HG02588 (cell line): ENCODE measurements around the gene ABAT.

Experiments
- ATAC-seq: cut with Tn5 transposase; IDR thresholded peaks from one replicate; pipeline ENCODE4 v1.9.1; 2021; ENCODE audit warnings: mild to moderate bottlenecking, moderate library complexity; ENCODE audit not compliant: unreplicated experiment

The ABAT gene

DNA sequence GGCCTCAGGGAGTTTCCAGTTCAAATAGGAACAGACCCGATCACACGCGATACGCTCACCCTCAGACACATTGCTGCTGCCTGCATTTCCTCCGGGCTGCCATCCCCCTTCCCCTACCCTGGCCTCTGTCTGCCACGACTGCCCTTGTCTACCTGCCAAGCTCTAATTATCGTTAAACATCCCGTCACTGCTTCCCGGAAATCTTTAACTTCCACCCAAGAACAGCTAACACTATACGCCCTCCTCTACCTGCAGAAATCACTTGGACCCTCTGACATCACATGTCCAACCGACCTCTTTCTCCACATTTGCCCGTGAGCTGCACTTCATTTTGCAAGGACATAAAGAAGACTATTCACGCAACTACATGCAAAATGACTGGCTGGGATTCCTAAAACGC is 40.4 kb downstream of the ABAT start:
- ATAC-seq: no peak

DNA sequence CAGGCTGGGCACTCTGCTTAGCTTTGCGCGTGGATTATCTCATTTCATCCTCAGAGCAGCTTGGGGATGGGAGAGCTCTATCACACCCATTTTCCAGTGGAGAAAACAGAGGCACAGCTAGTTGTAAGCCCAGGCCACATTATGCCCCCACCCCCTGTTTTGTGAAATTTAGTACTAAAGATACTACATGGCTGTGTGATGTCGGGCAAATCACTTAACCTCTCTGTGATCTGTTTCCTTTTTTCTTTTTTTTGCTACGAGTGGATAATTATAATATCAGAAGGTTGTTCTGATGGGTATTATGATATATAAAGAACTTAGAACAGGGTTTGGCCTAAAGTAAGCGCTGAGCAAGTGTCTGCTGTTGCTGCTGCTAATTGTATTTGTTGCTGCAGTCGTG is 41.6 kb downstream of the ABAT start:
- ATAC-seq: no peak

DNA sequence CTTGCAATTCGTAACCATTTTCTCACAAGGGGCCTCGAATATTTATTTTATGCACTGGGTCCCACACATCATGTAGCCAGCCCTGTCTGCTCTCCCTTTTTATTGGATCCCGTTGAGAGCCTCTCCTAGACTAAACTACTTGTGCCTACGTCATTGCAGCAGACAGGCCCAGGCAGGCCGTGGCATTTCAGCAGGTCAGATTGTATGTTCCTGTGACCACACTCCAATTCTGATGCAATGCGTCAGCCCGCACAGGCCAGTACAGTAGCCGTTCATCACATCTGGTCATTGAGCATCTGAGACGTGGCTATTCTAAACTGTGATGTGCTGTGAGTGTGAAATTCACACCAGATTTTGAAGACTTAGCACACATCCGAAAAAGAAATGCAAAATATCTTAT is 42.2 kb downstream of the ABAT start:
- no peak for ATAC-seq

DNA sequence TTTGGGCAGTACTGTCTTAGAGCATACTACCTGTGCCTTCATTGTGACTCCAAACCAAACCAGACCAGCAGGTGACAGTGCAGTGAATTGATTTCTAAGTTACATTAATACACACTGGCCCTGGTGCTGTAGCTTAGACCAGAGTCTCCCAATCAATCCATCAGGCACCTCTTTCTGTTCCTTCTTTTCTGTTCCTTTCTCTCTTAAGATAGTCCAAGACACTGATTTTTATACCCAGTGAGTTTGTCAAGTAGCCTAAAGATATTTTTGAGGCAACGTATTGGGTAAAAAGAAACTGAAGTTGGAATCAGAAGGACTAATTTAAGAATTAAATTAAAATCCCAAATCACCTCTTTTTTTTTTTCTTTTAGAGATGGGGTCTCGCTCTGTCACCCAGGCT is 43.1 kb downstream of the ABAT start:
- ATAC-seq: no peak

DNA sequence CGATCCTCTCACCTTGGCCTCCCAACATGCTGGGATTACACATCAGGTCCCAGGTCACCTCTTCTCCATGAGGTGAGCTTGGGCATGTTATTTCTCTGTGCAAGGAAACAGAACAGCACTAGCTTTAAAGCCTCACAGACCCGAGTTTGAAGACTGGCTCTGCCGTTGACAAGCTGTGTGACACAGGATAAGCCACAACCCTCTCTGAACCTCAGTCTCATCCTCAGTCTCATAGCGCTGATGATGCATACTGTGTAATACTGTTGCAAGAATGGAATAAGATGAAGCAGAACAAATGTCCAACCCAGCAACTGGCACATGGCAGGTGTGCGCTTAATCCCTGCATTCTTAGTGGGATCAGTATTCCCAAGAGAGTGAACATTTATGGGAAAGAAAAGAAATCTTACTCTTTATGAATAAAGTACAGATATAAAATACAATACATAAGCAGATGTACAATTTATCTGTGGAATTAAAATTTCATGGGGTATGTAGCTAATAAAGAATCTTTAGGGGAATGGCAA is 43.5 kb downstream of the ABAT start:
- no peak for ATAC-seq

DNA sequence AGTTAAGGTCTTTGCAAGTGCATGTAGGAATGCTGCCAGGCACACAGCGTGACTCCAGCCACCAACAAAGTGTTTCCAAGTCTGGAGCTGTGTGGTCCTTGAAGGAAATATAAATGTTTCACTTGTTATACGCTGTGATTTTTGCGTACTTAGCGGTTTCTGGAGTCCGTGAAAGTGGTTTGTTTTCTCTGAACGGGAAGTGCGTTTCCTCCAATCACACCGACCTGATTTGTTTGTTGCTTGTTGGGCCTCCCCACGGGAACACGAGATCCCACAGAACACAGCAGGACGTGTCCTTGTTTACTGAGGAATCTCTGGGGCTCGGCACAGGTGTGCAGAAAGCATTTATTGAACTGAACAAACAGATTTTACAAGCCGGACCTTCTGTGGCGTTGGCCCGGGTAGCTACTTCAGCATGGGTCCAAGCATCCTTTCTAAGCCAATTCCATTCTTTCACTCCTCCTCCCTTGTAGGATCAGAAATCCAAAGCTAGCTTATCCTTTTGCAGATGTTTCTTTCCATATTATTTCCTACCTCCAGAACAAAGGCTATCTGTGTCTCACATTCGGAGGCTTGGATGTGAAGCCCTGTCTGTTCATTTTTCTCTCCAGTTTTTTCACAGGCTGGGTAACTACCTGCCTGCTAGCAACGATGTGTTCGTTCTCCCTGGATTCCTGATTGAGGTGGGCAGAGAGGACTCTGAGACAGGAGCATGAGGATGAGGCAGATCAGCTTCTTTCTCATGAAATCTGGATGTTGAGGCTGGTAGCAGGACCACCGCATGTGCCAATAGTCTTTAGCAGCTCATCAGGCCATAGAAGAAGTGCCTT is 44.6 kb downstream of the ABAT start:
- ATAC-seq: no peak

DNA sequence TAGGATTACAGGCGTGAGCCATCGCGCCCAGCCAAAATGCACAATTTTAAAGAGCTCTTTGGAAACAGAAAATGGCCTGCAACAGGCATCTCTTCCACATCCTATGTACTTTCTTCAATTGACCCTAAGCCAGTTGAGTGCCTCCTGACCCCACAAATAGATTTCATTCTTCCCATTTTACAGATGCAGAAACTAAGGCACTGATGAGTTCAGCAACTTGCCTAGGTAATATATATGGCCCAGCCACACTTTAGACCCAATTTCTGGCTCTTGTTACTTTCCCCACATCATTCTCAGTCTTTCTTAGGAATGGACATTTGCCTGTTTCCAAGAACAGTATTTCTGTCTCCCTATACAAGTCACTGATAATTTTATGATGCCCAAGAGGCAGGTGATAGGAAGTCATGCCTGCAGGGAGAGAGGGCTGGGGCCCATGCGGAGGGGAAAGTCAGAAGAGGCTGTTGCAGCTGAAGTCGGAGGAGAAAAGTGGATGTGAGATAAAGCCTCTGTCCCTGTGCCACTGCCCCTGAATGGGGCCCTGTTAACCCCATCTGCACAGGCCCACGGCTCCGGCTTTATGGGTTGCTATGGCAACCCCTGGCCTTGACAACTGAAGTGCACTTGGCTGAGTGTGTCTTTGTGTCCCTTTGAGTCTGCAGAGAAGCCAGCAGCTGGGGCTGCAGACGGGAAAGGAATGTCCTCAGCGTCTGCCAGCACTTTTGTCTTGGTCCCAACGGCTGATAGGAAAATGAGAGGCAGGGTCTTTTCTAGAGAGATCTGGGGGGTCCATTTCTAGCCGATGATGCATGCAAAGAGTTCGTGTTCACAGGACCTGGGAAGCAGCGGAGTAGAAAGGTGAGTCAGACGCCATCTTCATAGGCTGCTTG is 45.9 kb downstream of the ABAT start:
- ATAC-seq: no peak

DNA sequence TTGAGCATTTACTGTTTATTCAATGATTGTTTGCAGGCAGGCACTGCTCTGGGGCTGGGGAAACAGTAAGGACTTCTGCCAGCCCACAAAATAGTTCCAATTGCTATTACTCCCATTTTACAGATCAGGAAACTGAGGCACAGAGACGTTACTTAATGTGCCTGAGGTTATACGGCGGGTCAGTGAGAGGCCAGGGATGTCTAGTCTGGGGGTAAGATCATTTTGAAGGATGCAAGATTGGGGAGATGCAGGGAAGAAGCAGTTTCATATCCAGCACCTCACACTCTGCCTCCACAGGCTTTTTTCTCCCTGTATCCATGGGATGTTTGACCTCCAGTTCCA is 46.5 kb downstream of the ABAT start:
- ATAC-seq: no peak

DNA sequence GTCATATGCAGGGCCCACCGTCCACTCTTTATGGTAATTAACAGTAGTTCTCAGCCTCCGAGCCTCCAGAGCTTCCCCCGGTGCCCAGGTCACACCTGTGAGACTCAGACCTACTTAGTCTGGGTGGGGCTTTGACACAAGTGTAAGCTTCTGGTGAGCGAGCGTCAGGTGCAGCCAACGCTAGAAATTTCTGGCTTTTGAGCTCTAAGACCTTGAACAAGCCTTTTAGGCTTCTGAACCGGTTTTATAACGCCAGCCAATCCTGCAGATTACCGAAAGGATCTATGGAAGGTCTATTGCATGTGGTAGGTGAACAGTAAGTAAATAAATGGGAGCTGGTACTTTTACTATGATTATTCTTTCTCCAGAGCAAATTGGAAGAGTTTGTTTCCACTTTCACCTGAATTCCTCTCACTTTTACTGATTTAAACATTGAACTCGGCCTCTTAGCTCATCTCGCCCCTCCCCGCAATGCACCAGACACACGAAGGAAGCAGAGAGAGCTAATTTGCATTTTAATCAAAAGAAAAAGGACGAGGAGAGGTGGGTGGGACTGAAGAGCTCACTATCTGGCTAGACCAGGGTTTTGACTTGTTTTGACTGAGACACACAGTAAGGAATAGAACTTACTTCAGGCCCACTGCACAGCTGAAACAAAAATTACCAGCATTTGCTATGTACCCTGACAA is 47.1 kb downstream of the ABAT start:
- no peak for ATAC-seq

DNA sequence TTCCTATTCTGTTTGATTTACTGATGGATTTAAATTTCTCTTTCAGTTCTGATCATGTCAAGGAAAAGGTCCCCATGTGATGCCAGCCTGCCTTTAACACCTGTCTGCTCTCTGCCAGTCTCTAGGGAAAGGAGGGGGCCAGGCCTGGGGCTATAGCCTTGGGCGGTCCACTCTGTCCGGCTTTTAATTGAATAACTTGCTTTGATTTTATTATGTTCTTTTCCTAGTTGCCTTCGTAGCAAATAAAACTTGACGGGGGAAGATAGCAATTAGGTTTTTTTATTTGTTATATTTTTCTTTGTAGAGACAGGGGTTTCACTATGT is 47.6 kb downstream of the ABAT start:
- ATAC-seq: no peak

DNA sequence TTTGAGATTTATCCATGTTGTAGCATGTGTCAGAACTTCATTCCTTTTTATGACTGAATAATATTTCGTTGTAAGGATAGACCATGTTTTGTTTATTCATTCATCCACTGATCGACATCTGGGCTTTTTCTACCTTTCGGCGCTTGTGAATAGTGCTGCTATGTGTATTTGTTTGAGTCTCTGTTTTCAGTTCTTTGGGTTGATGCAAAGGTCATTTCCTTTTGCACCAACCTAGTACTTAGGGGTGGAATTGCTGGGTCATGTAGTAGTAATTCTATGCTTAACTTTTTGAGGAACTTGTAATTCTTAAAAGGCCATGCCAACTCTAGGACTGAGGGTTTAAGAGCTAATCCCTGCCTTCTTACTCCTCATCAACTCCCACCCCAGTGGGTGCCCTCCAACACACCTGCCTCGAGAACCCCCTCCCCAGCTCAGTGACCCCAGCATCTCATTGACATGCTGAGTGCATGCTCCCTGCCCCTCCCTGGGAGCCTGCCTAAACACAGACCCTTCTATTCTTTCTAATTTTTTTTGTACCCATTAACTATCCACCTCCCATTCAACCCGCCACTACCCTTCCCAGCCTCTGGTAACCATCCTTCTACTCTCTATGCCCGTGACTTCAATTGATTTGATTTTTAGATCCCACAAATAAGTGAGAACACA is 51.2 kb downstream of the ABAT start:
- ATAC-seq: no peak

DNA sequence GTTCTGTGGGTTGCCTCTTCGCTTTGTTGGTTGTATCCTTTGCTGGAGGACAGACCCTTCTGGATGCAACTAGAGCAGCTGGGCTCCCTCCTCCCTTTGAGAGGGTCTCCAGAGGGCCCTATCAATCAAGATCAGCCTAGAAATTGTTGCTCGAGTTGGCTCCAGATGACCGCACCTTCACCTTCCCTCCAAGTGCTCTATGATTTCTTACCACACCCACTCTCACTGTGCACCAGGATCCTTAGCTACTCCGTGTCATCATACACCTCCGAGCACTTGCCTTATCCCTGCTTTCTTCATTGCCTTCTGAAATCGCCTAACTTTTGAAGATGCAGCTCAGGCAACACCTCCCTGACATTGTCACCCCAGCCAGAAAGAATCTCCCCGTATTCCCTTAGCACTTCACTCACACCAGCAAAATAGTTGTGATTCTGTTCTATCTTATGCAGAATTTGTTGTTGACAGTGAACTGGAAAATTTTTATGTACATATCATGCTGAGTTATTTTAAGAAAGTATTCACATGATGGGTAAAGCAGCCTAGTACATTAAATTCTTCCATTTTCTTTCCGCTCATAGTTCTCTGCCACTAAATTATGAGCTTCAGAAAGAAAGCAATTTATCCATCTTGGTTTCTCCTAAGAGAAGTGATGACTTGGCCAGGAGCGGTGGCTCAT is 52.9 kb downstream of the ABAT start:
- ATAC-seq: no peak

DNA sequence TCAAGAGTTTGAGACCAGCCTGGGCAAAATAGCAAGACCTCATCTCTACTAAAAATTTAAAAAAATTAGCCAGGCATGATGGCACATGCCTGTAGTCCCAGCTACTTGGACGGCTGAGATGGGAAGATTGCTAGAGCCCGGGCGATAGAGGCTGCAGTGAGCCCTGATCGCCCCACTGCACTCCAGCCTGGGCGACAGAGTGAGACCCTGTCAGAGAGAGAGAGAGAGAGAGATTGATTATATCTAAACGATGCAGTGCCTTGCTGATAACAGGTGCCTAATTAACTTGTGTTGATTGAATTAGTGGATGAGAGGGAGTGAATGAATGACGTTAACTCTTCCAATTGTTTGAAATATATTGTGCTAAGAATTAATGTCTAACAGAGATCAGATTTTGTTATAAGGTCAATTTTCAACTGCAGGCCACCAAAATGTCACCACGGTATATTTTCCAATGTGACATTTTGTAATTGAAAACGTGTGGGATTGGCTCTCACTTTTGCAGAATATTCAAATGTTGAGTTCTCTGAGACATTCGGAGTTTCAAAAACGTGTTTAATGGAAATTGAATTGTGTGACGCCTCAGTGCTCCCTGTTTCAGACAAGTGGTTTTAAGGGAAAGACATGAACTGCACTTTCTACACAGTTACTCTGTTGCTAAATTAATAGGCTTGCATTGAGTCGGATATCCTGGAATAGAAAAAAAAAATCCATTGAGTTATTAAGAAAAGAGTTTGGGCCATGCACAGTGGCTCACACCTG is 53.6 kb downstream of the ABAT start:
- no peak for ATAC-seq

DNA sequence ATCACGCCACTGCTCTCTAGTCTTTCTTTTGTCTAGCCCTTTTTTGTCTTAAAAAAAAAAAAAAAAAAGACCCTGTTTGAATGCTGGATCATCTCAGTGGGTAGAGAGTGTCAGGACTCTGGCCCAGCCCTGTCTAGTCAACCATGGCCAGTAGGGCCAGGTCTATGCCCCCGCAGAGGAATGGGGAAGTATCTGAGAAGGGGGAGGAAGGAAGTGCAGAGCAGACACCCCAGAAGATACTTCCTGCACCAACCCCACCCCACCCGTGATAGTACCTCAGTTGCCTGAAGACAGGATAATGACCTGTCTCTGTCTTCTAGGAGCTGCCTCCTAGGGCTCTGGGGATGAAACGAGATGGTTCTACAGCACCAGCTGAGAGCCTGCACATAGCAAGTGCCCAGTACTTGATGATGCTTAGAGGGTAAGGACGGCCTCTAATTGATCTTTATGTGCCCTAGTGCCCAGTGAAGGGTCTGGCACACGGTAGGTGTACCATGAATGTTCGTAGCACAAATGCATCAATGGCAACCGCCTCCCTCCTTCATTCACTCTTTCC is 55.4 kb downstream of the ABAT start:
- ATAC-seq: no peak

DNA sequence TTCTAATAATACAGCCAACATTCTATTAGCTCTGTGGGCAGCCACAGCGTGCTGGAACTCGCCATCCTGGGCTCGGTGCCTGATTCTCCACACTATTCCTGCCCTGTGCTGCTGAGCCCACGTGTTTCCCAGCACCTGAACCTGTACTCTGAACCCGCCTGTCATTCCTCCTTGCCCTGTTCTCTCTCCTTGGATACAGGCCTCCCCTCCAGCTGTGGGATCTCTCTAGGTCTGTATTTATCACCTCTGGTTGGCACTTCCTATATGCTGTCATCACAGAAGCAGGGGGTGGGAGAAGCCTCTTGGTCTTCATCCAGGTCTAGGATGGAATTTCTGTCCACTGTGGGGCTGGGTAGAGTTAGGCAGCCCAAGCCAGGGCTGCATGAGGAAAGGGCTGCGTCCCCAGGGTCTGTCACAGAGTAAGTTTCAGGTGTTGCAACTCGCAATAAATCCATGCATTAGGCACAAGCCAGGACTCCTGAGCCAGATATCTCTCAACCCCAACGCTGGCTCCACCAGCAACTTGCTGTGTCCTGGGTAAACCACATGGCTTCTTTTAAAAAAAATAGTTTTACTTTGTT is 56.0 kb downstream of the ABAT start:
- no peak for ATAC-seq

DNA sequence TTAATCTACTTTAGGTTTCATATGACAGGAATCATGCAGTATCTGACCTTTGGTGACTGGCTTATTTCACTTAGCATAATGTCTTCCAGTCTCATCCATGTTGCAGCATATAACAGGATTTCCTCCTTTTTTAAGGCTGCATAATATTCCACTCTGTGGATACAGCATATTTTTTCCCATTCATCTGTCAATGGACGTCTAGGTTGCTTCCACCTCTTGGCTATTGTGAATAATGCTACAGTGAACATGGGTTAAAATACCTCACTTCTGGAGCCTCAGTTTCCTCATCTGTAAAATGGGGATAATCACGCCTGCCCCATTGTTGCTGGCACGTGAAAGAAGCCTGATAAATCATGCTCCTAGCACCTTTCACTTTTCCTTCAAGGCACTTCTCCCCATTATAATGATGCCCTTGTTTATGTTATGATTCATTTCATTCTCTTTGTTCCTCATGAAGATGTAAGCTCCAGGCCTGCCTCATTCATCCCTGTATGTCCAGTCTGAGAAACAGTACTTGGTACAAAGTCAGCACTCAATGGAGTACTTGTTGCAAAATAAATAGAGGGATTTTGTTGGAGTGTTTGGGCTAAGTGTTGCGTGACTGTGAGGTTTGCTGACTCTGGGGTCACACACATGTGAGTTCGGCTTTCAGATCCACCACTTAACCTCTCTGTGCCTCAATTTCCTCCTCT is 59.6 kb downstream of the ABAT start:
- ATAC-seq: no peak

DNA sequence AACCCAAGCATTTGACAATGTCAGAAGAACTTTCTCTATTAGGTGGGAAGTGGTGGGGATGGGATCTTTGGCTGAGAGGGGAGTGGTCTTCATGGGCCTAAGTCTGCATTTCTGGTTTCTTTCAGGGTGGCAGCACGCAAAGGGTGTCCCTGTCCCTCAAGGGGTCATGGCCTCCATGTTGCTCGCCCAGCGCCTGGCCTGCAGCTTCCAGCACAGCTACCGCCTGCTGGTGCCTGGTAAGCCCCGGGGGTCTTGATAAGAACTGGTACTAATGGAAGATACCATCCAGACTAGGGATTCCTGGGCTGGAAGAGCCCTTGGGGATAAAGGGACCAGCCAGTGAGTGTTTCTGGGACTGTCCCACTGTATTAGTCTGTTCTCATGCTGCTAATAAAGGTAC is 61.2 kb downstream of the ABAT start:
- no peak for ATAC-seq

DNA sequence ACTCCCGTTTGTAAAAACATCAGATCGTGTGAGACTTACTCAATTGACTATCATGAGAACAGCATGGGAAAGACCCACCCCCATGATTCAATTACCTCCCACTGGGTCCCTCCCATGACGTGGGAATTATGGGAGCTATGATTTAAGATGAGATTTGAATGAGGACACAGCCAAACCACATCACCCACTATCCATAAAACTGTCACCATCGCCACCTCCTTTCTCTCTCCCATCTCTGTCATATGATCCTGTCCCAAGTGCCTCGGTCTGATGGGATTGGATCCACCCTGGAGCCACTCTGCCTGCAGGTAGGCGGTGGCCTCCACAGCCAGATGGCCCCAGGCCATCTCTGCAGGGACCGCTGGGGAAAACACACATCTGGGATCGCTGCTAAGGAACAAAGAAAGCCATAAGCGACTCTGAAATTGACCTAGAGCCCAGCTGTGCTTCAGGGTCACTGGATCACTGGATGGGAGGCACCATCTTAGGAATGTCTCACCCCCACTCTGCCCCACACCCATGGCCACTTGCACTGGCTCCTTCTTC is 61.8 kb downstream of the ABAT start:
- ATAC-seq: no peak
